Measurements from ENCODE around the gene PLA2G2E.

GRCh38 chr1:19909971-19910370, 13.4 kb downstream of the PLA2G2E start:
- TF ChIP-seq CTCF (IDR thresholded peaks at IDR 0.05; ENCODE audit: low read depth, low read length) (no peak), POLR2A (IDR thresholded peaks at IDR 0.05; ENCODE audit: extremely low read depth, insufficient read length) (no peak), MYC (IDR thresholded peaks at IDR 0.05; ENCODE audit: low read depth, low read length) (no peak)

Data from NB4 (cell line).